Measurements from ENCODE around the gene H2BK1.
A peak's percentile ranks its signal among the peaks of the same experiment; 100 is the strongest.

The H2BK1 gene

DNA sequence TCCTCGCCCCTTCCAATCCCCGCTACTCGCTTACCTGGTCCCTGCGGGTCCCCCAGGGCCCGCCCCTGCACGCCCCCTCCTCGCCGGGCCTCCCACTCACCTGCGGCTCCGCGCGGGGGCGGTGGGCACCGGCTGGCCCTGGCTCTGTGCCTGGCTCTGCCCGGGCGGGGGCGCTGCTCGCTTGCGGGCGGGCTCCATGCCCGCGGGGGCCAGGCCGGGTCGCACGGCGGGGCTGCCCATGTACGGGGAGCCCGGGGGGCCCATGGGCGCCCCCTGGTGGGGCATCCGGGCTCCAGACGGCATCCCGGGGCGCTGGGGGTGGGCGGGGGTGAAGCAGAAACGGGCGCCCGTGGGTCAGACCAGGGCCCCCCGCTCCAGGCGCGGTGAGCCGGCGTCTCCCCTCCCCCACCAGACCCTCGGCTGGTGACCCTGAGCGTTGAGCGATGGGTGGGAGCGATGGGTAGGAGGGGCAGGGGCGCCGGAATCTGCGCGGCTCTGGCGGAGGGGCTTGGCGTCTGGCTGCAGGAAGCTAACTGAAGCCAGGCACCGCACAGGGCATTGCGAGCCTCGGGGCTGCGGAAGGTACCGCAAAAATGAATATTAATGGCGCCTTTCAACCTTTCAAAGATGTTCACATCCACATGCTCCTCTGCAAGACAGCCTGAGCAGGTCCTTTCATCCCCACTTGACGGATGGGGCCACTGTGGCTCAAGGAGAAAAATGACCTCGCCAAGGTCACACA is 35.2 kb upstream of the H2BK1 start:
- DNase-seq (ENCODE audit: low read depth): peak; percentile 50

DNA sequence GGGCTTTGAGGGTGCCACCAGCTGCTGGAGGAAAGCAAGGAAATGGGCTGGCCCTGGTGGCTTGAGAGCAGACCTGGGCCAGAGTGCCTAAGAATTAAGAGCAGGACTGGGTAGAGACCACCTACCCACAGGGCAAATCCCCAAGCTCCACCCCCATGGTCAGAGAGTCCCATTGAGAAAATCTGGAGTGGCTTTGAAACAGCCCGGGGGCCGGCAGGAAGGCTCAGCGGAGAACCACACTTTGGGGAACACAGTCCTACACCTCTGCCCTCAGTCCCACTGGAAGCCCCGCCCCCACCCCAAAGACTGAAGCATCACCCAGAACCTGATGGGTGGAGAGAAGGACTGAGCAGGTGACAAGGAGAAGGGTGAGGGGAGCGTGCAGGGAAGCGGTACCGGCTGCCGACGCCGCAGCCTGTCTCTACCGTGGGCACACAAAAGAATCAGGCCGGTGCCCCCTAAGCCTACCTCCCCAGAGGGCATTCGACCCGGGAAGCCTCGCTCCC is 34.6 kb upstream of the H2BK1 start:
- DNase-seq (ENCODE audit: low read depth): no peak

DNA sequence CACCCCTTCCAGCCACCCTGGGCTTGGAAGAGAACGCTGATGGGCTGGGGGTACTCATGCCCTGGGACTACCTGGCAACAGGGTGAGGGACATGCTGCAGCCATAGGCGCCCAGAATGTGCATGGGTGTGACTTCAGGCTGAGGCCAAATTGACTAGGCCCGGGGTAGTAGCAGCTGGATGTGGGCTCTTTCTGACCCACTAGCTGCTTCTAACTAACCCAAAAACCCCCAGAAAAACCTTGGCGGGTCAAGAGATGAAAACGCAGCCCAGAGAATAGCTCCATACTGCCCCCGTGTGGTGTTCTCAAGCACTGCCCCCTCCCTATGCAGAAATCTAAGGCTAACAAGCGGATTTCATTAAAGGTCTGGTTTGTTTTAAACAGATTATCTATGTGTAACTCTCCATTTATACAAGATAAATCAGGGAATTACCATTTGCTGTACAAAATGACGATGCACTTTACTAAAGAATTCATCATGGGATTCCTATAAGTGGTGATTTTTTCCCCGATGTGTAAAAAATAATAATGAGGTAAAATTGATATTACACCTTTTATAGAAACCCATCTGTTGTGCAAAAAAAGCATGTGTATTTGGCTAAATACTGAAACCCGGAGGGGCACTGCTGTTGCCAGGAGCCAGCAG is 34.0 kb upstream of the H2BK1 start:
- DNase-seq (ENCODE audit: low read depth): peak; percentile 45

DNA sequence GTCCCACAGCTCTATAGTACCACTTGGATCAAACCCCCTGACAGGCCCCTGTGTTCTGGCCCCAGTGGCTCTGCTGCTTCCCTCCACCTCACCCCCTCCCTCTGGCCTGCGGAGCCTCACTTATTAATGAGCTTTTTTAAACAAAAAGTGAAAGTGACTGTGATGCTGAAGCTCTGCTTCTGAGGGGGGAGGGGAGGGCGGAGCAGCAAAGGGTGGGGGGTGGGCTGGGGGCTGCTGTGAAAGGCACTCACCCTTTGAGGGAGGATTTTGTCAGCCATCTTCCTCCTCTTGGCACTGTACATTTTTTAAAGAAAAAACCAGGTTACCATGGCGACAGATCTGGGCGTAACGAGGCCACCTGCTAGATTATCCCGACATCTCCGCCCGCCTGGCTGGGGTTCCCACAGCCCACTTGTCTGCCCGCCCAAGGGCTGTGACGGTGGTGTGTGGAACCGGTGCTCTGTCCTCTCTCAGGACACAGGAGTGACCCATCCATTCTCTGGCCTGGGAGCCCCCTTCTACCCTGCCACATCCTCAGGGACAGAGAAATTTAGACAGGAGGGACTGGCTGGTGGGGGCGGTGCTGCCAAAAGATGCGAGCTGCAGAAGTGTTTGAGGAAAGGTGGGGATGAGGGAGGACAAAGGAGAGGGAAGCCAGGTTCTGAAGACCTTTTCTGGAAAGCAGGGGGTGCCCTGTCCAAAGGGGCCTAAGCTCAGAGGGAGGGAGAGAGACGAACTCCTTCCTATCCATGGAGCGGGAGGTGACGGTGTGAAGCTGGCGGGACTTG is 33.3 kb upstream of the H2BK1 start:
- DNase-seq (ENCODE audit: low read depth): no peak

DNA sequence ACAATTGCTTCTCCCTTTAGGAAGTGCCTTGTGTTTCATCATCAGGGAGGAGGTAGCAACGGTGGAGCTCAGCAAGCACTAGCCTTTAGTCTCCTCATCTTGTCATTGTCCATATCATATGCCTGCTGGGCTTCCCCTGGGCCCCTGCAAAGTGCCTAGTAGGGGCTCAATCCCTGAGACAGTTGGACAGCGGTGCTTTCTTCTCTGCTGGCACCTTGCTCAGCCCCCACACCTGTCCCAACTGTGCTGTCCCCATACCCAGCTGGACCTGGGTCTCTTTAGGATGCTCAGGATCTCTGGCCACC is 32.7 kb upstream of the H2BK1 start:
- no peak for DNase-seq (ENCODE audit: low read depth)

DNA sequence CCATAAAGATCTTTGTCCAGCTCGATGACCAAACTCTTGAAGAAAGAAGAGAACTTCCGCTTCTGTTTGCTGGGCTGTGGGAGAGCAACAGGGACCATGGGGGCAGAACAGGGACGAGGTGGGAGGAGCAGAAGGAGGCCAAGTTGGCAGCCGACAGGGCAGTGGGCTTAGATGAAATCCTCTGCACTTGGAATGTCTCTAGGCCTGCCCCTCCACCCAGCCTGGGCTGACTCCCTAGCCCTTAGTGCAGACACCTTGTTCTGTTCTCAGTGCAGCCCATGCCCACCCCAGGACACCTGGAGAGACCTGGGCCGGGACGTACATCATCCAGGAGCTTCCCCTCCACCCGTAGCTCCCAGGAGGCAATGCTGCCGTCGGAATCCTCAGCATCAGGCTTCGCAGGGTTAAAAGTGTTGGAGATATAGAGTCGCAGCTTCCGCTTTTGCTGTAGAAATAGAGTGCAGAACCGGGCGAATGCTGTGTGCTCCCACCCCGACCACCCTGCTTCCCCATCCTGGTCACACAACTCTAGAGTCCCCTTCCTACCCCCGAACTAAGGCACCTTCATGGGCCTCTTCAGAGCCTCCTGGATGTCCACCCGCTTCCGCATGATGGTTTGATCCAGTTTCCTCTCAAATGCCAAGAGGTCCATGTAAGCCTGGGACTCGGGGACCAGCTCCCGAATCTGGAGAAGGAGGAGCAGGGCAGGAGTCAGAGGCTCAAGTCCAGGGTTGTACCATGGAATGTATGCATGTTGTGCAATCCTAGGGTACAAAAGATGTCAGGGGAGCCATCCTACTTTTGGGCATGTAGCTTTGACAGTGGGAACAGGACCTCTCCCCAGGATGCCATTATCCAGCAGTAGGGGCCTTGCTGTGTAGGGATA is 32.1 kb upstream of the H2BK1 start:
- no peak for DNase-seq (ENCODE audit: low read depth)

DNA sequence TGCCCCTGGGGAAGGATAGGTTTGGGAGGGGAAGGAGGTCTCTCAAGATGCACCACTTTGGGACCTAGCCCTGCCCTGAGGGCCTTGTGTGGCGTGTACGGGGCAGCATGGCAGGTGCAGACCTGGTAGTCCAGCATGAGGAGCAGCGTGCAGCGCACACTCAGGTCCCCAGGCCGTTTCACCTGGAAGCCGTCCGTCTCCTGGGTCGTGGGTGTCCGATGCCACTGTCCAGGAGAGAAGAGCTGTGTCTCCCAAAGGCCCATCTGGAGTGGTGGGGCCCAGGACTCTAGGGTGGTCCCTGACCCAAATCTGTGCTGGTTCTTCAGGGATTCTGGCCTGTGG is 31.4 kb upstream of the H2BK1 start:
- DNase-seq (ENCODE audit: low read depth): no peak

DNA sequence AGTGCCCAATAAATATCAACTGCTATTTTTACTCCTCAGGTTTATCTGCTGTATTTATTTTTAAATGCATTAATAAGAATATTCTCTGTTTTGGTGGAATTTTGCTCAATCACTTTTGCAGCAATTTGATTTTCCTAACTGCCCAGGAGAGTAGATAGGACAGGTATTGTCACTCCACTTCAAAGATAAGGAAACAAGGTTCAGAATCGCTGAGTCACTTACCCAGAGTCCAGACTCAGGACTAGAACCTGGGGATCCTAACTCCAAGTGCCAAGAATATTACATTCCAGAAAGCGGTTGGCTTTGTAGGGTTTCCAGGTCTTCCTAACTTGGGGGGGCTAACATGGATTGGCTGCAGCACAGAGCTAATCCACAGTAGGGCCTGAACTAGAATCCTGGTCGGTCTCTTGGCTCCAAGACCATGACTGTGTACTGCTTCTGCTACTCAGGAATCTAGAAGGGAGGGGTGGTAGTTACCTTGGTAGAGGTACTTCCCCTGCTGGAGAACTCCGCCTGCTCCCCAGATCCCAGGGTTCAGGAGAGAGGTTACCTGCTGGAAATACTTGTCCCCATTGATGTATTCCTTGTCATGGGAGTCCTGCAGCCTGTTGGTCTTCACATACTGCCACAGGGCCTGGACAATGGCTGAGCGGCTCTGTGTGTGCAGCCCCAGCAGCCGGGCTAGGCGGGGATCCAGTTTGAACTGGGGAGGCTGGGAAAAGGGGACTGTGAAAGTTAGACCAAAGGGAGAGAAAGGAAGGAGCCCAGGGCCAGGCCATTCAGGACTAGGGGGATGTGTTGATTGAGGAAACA is 30.9 kb upstream of the H2BK1 start:
- no peak for DNase-seq (ENCODE audit: low read depth)

DNA sequence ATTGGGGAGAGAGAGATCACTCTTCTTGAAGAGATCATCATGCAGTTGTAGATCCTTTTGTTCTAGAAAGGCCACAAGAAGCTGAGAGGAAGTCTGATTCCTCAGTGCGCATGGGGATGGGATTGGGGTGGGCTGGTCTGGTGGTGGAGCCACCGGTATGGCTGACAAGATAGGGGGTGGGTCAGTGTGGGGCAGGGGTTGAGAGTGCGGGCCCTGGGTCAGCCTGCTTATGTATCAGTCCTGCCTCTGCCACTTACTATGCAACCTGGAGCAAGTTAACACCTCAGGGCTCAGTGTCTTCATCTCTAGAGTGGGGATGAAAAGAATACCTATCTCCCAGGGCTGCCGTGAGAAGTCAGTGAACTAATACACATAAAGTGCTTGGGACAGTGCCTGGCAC is 30.2 kb upstream of the H2BK1 start:
- no peak for DNase-seq (ENCODE audit: low read depth)

DNA sequence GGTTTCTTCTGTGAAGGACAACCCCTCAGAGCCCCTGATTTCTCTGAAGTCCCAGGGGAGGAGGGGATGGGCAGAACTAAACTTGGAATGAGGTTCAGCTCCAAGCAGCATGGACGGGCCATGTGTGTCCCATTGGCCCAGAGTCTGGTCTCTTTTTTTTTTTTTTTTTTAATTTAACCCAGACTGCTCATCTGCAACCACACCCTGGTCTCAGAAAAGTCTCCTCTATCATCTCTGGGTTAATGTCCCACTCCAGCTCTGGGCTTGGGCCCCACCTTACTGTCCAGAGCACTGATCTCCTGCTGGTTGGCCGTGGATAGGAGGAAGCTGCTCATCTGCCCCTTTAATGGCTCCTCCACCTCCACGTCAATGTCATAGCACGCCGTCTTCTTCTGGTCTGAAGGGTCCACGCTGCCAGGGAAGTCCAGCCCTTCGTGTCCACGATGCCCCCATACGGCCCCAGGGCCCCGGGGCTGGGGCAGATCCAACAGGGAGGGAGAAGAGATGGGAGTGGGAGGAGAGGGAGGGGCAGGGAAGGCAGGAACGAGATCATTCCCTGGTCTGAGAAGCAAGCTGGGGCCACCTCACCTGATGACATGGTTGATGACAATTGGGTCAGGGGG is 29.7 kb upstream of the H2BK1 start:
- no peak for DNase-seq (ENCODE audit: low read depth)

DNA sequence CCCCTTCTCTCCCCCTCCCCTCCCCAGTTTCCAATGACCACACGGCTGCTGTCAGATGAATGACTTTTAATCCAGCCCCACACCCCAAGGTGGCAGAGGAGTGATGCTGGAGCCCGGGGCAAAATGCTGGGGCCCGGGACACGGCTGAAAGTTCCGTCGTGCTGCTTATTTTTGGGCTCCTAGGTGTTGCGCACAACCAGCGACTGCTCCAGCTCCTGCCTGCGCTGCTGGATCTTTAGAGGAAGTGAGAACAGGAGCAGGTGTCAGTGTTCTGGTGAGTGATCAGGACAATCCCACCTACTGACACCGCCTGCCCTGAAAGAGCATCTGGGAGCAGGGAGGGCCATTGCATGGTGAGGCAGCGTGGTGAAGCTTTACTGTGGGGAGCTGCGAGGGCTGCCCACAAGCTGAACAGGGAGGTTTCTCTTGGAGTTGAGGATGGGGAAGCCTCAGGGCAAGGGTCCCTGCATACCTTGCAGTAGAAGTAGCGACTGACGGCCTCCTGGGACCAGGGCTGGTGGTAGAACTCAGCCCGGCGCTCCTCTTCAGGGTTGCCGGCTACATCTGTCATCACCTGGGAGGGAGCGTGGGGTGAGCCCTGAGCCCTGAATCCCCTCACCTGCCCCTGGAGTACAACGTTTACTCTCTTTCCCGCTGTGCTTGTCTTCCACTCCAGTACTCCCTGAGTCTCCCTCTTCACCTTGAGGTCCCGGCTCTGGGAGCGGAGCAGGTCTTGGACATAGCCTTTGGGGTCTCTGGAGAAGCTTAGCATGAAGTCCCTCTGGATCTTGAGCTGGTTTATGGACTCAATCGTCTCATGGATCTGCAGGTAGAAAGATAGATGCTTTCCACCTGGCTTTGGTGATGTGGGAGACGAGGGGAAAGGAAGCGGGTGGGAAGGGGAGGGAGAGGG is 28.9 kb upstream of the H2BK1 start:
- DNase-seq (ENCODE audit: low read depth): no peak

DNA sequence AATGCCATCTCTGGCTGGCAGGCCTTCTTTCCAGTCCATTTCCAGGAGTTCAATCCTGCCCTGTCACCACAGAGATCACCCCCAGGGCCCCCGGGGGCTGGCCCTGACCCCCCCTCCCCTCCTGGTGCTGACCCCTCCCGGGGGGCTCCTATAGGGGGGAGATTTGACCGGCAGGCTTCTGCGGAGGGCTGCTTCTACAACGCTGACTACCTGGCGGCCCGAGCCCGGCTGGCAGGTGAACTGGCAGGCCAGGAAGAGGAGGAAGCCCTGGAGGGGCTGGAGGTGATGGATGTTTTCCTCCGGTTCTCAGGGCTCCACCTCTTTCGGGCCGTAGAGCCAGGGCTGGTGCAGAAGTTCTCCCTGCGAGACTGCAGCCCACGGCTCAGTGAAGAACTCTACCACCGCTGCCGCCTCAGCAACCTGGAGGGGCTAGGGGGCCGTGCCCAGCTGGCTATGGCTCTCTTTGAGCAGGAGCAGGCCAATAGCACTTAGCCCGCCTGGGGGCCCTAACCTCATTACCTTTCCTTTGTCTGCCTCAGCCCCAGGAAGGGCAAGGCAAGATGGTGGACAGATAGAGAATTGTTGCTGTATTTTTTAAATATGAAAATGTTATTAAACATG is 28.0 kb upstream of the H2BK1 start:
- no peak for DNase-seq (ENCODE audit: low read depth)

DNA sequence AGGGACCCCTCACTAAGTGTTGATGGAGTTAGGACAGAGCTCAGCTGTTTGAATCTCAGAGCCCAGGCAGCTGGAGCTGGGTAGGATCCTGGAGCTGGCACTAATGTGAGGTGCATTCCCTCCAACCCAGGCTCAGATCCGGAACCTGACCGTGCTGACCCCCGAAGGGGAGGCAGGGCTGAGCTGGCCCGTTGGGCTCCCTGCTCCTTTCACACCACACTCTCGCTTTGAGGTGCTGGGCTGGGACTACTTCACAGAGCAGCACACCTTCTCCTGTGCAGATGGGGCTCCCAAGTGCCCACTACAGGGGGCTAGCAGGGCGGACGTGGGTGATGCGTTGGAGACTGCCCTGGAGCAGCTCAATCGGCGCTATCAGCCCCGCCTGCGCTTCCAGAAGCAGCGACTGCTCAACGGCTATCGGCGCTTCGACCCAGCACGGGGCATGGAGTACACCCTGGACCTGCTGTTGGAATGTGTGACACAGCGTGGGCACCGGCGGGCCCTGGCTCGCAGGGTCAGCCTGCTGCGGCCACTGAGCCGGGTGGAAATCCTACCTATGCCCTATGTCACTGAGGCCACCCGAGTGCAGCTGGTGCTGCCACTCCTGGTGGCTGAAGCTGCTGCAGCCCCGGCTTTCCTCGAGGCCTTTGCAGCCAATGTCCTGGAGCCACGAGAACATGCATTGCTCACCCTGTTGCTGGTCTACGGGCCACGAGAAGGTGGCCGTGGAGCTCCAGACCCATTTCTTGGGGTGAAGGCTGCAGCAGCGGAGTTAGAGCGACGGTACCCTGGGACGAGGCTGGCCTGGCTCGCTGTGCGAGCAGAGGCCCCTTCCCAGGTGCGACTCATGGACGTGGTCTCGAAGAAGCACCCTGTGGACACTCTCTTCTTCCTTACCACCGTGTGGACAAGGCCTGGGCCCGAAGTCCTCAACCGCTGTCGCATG is 27.2 kb upstream of the H2BK1 start:
- DNase-seq (ENCODE audit: low read depth): no peak

DNA sequence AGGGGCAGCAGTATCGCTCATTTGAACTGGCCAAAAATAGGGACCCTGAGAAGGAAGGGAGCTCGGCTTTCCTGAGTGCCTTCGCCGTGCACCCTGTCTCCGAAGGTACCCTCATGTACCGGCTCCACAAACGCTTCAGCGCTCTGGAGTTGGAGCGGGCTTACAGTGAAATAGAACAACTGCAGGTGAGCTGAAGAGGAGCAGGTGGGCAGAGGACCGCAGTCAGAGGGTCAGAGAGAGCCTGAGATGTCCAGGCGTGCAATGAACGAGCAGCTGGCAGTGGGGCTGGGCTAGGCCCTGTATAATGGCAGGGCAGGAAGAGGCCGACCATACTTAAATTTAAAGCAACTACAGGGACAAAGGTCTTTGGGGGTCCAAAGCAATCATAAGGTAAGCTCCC is 26.1 kb upstream of the H2BK1 start:
- no peak for DNase-seq (ENCODE audit: low read depth)

DNA sequence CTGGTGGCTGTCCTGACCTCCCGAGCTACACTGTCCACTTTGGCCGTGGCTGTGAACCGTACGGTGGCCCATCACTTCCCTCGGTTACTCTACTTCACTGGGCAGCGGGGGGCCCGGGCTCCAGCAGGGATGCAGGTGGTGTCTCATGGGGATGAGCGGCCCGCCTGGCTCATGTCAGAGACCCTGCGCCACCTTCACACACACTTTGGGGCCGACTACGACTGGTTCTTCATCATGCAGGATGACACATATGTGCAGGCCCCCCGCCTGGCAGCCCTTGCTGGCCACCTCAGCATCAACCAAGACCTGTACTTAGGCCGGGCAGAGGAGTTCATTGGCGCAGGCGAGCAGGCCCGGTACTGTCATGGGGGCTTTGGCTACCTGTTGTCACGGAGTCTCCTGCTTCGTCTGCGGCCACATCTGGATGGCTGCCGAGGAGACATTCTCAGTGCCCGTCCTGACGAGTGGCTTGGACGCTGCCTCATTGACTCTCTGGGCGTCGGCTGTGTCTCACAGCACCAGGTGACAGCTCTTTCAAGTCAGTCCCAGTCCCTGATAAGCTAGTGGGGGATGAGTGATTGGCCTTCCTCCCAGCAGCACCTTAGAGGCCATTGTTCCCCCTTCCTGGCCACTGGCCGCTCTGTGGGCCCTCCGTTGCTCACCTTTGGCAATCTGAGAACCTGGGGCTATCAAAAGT is 25.0 kb upstream of the H2BK1 start:
- no peak for DNase-seq (ENCODE audit: low read depth)

DNA sequence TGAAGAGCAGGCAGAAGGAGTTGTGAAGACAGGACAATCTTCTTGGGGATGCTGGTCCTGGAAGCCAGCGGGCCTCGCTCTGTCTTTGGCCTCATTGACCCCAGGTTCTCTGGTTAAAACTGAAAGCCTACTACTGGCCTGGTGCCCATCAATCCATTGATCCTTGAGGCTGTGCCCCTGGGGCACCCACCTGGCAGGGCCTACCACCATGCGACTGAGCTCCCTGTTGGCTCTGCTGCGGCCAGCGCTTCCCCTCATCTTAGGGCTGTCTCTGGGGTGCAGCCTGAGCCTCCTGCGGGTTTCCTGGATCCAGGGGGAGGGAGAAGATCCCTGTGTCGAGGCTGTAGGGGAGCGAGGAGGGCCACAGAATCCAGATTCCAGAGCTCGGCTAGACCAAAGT is 23.5 kb upstream of the H2BK1 start:
- no peak for DNase-seq (ENCODE audit: low read depth)

DNA sequence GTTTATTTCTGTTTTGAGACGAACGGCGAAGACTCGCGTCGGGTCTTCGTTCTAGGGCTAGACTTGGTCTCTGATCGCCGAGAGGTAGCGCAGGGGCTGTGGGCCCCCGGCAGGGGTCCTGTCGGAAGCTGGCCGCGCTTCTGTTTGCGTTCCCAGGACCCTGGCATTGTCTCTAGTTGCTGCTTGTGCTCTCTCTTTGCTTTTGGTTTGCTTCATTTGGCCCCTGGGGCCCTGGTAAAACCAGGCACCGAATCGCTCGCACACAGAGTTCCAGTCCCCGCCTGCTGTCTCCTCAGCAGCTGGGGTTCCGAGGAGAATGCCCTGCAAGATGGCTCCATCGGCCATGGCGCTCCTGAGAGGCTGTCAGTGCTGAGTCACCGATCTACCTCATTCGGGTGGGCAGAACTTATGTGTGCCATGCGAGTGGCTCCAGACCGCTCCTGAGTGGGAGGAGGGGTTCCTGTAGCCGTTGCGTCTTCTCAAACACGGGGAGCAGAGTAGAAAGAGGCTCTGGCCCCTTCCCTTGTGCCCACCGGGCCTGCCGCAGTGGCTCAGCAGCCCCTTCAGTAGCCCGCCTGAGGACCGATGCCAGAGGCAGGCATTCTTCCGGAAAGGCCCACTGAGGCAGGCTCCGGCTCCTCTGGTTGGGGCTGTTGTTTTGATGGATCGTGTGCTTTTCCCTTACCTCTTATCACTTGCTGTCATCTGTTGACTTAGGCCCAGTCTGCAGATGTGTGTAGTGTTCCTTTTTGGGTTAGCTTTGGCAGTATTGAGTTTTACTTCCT is 22.8 kb upstream of the H2BK1 start:
- peak; percentile 65 for DNase-seq (ENCODE audit: low read depth)

All from activated gamma-delta T cell treated with anti-CD3 and anti-CD28 coated beads, Interleukin-2, amount 50 U/mL, for 16 hours (primary cell).